AG04450 (cell line): Measurements from ENCODE around the gene SLC25A36. TPM values are rescaled to one million over a fixed set of nuclear protein-coding genes. Genes with fewer than 3 reads are reported as not detected.

Experiments used
- CTCF ChIA-PET: fragments of 300-600, 350-600 bp; formaldehyde crosslinking; extraction: SDS; loops from one replicate; lab custom pipeline; 2022; ENCODE audit warnings: antibody characterized with exemption, inconsistent platforms; lab: Charles Lee
- POLR2A ChIA-PET: fragments of 350-600 bp; formaldehyde crosslinking; extraction: SDS; loops from one replicate; lab custom pipeline; 2021; ENCODE audit warnings: antibody characterized with exemption, inconsistent platforms; lab: Yijun Ruan, JAX
- DNase-seq: peaks from one replicate; pipeline ENCODE4 v3.0.0-alpha.2; 2011; ENCODE audit warnings: low read depth, low spot score
- H3K27ac ChIP-seq: one replicate; pipeline ENCODE4 v1.5.1; 2012; ENCODE audit warnings: low read depth, low read length, control low read depth
- H3K27me3 ChIP-seq: one replicate; pipeline ENCODE4 v1.6.0; 2012; ENCODE audit warnings: low read length; ENCODE audit not compliant: control insufficient read depth, insufficient read depth
- H3K4me3 ChIP-seq: 2 replicates; pipeline ENCODE4 v1.5.1; 2011; ENCODE audit warnings: mild to moderate bottlenecking, low read depth, low read length, control low read depth
- H3K9me3 ChIP-seq: 2 replicates; pipeline ENCODE4 v1.5.1; 2012; ENCODE audit warnings: low read length; ENCODE audit not compliant: control insufficient read depth, insufficient read depth
- polyA plus RNA-seq: library from polyadenylated mRNA; depleted of rRNA; stranded (reverse); fragments of >200 nt; gene quantifications from 2 replicates; pipeline ENCODE4 v1.2.3, GENCODE V29; 2011
- TF ChIP-seq, protein P1 (sequence below): IDR thresholded peaks from 2 replicates; pipeline ENCODE4 v1.5.1; 2011; ENCODE audit warnings: low read depth, low read length, control low read depth, inconsistent platforms

The SLC25A36 gene
- polyA plus RNA-seq, 1 experiment, result 104 TPM

DNA sequence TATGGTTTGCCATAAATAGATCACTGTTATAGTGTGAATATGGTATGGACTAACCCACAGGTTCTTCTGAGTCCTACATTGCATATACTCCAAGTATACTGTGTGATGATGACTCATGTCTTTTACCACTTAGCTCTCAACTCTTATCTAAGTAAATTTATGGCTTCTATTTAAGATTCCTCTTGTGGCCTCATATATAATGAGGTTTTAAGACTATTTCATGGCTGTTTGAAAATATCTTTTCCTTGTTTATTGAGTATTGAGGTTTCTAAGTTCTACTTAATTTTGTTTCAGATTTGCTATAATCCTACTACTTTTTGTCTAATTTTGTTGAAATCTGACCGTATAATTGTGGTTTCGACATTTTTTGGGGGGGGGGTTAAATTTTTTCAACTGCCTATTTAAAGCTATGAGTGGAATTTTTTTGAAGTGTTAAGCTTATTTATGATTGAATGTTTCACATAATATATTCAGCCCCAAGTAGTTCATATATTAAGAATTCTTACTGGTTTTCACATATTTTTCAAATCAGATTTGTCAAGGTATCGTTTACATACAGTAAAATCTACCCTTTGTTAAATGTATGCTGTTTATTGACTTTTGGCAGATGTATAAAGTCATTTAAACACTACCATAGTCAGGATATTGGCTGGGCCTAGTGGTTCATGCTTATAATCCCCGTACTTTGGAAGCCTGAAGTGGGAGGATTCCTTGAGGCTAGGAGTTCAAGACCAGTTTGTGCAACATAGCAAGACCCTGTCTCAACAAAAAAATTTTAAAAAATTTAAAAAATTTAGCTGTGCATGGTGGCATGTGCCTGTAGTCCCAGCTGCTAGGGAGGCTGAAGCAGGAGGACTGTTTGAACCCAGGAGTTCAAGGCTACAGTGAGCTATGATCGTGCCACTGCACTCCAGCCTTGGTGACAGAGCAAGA lies 11.7 kb downstream of the SLC25A36 start:
- Histone ChIP-seq H3K4me3 (no peak overlapping the region), H3K9me3 (no peaks in the 10 kb centered on the region), H3K27ac (no peak overlapping the region), H3K27me3 (no peaks in the 10 kb centered on the region)
- CTCF ChIA-PET, result interaction anchor here (0.9 to 2.7 kb wide), 3 partner anchors 31 to 55 kb away, joined by 3 to 8 read pairs (median 4); no protein-coding TSS in a partner anchor
- peak; percentile 18 for DNase-seq
- TF ChIP-seq, protein P1, sequence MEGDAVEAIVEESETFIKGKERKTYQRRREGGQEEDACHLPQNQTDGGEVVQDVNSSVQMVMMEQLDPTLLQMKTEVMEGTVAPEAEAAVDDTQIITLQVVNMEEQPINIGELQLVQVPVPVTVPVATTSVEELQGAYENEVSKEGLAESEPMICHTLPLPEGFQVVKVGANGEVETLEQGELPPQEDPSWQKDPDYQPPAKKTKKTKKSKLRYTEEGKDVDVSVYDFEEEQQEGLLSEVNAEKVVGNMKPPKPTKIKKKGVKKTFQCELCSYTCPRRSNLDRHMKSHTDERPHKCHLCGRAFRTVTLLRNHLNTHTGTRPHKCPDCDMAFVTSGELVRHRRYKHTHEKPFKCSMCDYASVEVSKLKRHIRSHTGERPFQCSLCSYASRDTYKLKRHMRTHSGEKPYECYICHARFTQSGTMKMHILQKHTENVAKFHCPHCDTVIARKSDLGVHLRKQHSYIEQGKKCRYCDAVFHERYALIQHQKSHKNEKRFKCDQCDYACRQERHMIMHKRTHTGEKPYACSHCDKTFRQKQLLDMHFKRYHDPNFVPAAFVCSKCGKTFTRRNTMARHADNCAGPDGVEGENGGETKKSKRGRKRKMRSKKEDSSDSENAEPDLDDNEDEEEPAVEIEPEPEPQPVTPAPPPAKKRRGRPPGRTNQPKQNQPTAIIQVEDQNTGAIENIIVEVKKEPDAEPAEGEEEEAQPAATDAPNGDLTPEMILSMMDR, result no peak
- POLR2A ChIA-PET, result no interaction called here

DNA sequence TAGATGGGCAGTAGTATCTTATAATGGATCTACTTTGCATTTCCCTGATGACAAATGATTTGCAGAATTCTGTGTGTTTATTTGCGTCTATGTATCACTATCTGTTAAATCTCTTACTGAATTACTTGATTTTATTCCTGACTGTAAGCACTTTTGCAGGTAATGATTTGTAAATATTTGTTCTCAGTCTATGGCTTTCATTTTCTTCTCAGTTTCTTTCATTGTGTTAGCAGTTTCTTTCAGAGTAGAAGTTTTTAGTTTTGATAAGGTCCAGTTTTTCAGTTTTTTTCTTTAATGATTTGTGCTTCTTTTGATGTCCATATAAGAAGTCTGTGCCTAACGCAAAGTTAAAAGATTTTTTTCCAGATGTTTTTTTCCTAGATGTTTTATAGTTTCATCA lies 12.9 kb downstream of the SLC25A36 start:
- H3K27ac ChIP-seq, result no peak overlapping the region
- H3K9me3 ChIP-seq, result no peaks in the 10 kb centered on the region
- TF ChIP-seq, protein P1, result no peak
- POLR2A ChIA-PET, result no interaction called here
- CTCF ChIA-PET, result interaction anchor here (2.7 kb wide), 1 partner anchor 32 kb away, joined by 8 read pairs; no protein-coding TSS in a partner anchor
- no peaks in the 10 kb centered on the region for H3K27me3 ChIP-seq
- DNase-seq, result no peak
- no peak overlapping the region for H3K4me3 ChIP-seq

DNA sequence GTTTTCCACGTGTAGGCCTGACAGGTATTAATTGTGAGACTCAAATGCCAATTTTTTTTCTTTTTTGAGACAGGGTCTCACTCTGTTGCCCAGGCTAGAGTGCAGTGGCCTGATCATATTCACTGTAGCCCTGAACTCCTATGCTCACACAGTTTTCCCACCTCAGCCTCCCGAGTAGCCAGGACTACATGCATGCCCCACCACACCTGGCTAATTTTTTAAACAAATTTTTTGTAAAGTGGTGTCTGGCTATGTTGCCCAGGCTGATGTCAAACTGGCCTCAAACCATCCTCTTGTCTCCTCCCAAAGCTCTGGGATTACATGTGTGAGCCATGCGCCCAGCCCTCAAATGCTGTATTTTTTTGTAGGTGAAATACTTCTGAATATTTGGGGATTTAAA lies 14.0 kb downstream of the SLC25A36 start:
- ChIA-PET CTCF (interaction anchor here (0.8 to 1.5 kb wide), 2 partner anchors 16 to 276 kb away, joined by 3 to 7 read pairs; partner anchors contain the start of gene PXYLP1), POLR2A (no interaction called here)
- no peak for DNase-seq
- no peak overlapping the region for H3K27ac ChIP-seq
- TF ChIP-seq, protein P1, result no peak
- no peak overlapping the region for H3K4me3 ChIP-seq
- no peaks in the 10 kb centered on the region for H3K9me3 ChIP-seq
- H3K27me3 ChIP-seq, result no peaks in the 10 kb centered on the region

DNA sequence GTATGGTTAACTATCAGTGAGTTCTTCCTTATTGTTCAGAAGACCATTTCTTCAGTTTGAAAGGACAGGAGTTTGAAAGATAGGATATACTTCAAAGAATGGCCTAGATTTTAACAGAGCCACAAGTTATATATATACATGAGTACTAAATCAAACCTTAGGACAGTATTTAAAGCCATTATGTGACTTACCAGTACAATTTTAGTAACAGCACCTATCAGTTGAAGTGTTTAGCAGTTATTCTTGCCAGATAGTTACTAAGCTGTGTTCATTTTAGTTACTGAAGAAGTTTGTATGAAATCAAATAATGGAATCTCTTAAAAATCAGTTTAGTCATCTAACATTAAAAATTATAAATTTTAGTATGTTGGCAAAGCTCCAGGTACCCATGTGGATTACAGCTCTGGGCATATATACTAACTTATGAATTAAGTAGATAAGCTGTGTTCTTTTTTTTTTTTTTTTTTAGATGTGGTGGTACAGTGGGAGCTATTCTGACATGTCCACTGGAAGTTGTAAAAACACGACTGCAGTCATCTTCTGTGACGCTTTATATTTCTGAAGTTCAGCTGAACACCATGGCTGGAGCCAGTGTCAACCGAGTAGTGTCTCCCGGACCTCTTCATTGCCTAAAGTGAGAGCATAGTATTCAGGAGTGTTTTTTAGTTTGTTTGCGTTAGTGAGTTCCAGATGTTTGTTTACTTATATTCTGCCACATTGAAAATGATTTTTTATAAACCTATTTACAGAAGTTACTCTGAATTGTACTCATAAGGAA lies 14.6 kb downstream of the SLC25A36 start:
- no peak for DNase-seq
- ChIA-PET CTCF (interaction anchor here (1.5 kb wide), 1 partner anchor 276 kb away, joined by 7 read pairs; the partner anchor contains the start of gene PXYLP1), POLR2A (no interaction called here)
- no peak overlapping the region for H3K4me3 ChIP-seq
- TF ChIP-seq, protein P1, result no peak
- H3K9me3 ChIP-seq, result no peaks in the 10 kb centered on the region
- no peaks in the 10 kb centered on the region for H3K27me3 ChIP-seq
- no peak overlapping the region for H3K27ac ChIP-seq
